ENCODE results near the gene AGAP1.

The AGAP1 gene

DNA sequence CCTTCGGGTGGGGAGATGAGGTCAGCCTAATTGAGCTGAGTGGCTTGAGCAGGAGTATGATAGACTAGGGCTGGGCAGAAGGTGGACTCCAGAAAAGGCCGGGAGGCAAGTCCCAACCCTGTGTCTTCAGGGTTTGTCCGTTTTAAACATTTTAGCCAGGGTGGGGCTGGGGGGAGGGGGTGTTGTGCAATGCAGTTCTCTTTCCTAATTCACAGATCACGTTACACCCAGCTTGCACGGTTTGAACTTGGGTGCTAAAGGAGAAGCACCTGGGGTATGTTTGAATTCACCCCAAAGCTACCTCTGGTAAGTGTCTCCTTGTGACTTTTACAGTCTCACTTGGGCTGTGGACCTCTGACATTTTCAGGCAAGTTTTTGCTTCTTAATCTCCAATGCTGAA, 233.3 kb downstream of the AGAP1 start:
- FAIRE-seq (no peak), DNase-seq (ENCODE audit: insufficient read length, low spot score) (no peak)
- no peak for TF ChIP-seq SPI1 (IDR thresholded peaks at IDR 0.05; ENCODE audit: low read depth, low read length)
- TF ChIP-seq PAX5 (IDR thresholded peaks at IDR 0.05; ENCODE audit: insufficient read depth, low read length, severe bottlenecking), result no peak
- no peak for TF ChIP-seq POLR2A (IDR thresholded peaks at IDR 0.05; ENCODE audit: low read depth, low read length)
- TF ChIP-seq POU2F2 (IDR thresholded peaks at IDR 0.05; ENCODE audit: low read depth, low read length), result no peak
- TF ChIP-seq POLR2AphosphoS5 (IDR thresholded peaks at IDR 0.05; ENCODE audit: low read depth, low read length), result no peak
- TF ChIP-seq TAF1 (IDR thresholded peaks at IDR 0.05; ENCODE audit: low read depth, low read length), result no peak

DNA sequence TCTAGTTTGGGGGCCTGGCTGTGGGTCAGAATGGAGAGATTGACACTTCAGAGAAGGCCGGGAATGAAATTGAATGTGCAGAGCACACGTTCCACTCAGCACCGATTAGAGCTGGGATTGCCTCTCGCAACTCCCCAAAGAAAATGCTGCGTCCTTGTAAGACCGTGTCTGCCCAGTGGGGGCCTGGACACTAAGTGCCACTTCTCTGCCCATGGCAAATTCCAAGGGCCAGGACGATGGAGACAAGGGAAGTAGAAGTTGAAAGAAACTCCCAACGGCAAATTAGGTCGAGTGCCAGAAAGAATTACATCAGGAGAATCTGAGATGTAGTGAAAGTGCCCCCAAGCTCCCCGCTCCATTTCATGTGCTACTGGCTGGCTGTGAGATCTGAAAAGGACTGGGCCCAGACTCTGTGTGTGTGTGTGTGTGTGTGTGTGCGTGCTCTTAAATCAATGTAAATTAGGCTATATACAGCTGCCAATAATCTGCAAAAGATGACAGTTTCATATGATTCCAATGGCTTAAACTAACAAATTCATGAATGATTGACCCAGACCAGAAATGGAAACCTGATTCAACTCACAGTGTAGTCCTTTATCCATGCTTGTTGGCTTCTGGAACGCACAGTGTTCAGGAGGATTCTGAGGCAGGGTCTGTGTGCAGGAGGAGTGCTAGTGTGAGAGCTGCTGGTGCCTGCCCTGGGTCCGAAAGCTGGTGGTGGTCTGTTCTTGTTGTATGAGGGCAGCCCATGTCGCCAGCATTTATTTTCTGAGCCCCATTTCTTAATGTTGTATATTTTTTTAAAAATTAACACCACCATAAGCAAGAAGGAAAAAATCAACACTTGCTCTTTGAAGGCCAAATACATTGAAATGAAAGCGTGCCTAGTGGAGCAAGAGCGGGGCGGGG, 234.3 kb downstream of the AGAP1 start:
- no peak for DNase-seq (ENCODE audit: insufficient read length, low spot score)
- TF ChIP-seq TAF1 (IDR thresholded peaks at IDR 0.05; ENCODE audit: low read depth, low read length) (no peak), POU2F2 (IDR thresholded peaks at IDR 0.05; ENCODE audit: low read depth, low read length) (no peak), PAX5 (IDR thresholded peaks at IDR 0.05; ENCODE audit: insufficient read depth, low read length, severe bottlenecking) (no peak), POLR2AphosphoS5 (IDR thresholded peaks at IDR 0.05; ENCODE audit: low read depth, low read length) (no peak), SPI1 (IDR thresholded peaks at IDR 0.05; ENCODE audit: low read depth, low read length) (no peak), POLR2A (IDR thresholded peaks at IDR 0.05; ENCODE audit: low read depth, low read length) (no peak)
- no peak for FAIRE-seq

DNA sequence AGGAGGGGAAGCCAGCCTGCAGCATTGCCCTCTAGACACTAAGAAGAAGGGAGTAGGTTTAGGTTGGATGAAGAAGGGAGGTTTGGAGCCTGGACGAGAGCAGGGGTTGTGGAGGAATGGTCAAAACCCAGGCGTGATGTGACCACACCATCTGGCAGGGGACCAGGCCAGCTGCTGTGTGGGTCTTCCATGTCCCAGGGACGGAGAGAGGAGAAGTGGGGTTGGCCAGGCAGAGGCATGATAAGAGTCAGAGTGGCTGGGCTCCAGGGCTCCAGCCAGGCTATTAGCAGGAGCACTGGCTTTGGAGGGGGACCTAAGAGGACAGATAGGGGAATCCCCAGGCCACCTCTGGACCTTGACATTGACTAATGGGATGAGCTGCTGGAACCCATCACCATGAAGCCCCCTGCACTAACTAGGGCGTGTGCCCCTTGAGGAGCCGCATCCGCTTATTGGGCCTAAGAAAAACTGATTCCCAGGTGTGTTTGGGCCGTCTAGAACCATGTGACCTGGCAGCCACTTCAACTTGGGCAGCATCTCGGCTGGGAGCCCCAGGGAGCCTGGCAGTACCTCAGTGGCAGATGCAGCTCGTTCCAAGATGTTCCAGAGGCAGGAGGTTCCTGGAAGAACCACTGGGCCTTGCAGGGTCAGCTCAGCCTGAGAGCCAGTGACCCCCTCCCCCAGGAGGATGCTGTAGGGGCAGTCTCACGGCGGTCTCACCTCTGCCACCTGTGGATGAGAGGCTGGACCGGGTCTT, 235.1 kb downstream of the AGAP1 start:
- DNase-seq (ENCODE audit: insufficient read length, low spot score) (no peak), FAIRE-seq (no peak)
- no peak for TF ChIP-seq POLR2AphosphoS5 (IDR thresholded peaks at IDR 0.05; ENCODE audit: low read depth, low read length)
- TF ChIP-seq SPI1 (IDR thresholded peaks at IDR 0.05; ENCODE audit: low read depth, low read length), result no peak
- TF ChIP-seq TAF1 (IDR thresholded peaks at IDR 0.05; ENCODE audit: low read depth, low read length), result no peak
- no peak for TF ChIP-seq POU2F2 (IDR thresholded peaks at IDR 0.05; ENCODE audit: low read depth, low read length)
- TF ChIP-seq POLR2A (IDR thresholded peaks at IDR 0.05; ENCODE audit: low read depth, low read length), result no peak
- no peak for TF ChIP-seq PAX5 (IDR thresholded peaks at IDR 0.05; ENCODE audit: insufficient read depth, low read length, severe bottlenecking)

DNA sequence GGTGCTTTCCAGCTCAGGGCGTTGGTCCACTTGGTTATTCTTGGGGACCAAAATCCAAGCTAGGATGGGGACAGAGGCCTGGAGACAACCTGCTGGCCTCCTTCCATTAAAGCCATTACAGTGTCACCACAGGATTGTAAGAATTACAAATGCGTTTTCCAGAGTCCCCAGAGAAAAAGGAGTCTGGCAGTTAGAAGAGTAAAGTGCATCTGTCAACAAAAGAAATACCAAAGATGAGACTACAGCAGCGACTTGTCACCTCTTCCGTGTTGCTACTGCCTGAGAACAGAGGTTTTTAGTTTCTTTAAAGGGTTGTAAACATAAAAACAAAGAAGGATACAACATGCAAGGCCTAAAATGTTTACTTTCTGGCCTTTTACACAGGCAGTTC, 235.7 kb downstream of the AGAP1 start:
- no peak for DNase-seq (ENCODE audit: insufficient read length, low spot score)
- no peak for TF ChIP-seq TAF1 (IDR thresholded peaks at IDR 0.05; ENCODE audit: low read depth, low read length)
- no peak for TF ChIP-seq POLR2AphosphoS5 (IDR thresholded peaks at IDR 0.05; ENCODE audit: low read depth, low read length)
- TF ChIP-seq PAX5 (IDR thresholded peaks at IDR 0.05; ENCODE audit: insufficient read depth, low read length, severe bottlenecking), result no peak
- TF ChIP-seq POU2F2 (IDR thresholded peaks at IDR 0.05; ENCODE audit: low read depth, low read length), result no peak
- no peak for TF ChIP-seq POLR2A (IDR thresholded peaks at IDR 0.05; ENCODE audit: low read depth, low read length)
- no peak for TF ChIP-seq SPI1 (IDR thresholded peaks at IDR 0.05; ENCODE audit: low read depth, low read length)
- no peak for FAIRE-seq

DNA sequence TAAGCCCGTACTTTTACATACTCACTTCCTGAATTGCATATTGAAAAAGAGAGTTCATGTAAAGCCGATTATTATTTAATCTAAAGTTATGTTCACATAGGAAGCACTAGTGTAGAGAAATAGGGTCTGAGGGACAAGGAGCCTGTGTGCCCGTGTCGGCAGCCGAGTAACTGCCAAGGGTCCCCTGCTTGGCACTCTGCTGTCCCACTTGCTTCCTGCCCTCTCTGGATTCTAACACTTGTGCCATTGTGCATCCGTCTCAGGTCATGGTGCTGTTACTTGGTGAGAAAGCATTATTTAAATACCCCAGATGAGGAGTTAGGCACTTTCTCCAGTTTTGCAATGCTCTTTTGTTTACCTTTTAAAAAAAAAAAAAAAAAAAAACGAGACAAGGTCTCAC, 236.3 kb downstream of the AGAP1 start:
- FAIRE-seq (no peak), DNase-seq (ENCODE audit: insufficient read length, low spot score) (no peak)
- no peak for TF ChIP-seq POLR2A (IDR thresholded peaks at IDR 0.05; ENCODE audit: low read depth, low read length)
- no peak for TF ChIP-seq TAF1 (IDR thresholded peaks at IDR 0.05; ENCODE audit: low read depth, low read length)
- no peak for TF ChIP-seq SPI1 (IDR thresholded peaks at IDR 0.05; ENCODE audit: low read depth, low read length)
- no peak for TF ChIP-seq POLR2AphosphoS5 (IDR thresholded peaks at IDR 0.05; ENCODE audit: low read depth, low read length)
- TF ChIP-seq PAX5 (IDR thresholded peaks at IDR 0.05; ENCODE audit: insufficient read depth, low read length, severe bottlenecking), result no peak
- no peak for TF ChIP-seq POU2F2 (IDR thresholded peaks at IDR 0.05; ENCODE audit: low read depth, low read length)

DNA sequence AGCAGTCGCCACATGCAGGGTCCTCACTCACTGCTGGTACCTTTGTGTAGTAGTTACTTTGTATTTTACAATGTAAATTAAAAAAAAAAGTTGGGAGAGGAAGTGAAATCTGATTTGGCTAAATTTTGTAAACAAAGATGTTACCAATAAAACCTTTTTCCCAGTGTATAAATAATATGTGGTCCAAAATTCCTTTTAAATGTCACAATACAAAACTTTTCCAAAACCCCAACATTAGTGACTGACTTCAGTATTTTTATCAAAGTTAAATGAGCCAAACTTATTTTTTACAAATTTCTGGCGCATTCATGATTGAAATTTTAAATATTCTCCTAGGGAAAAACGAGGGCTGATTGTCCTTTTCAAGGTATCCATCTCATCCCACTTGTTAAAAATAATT, 239.9 kb downstream of the AGAP1 start:
- no peak for FAIRE-seq
- DNase-seq (ENCODE audit: insufficient read length, low spot score), result no peak
- no peak for TF ChIP-seq SPI1 (IDR thresholded peaks at IDR 0.05; ENCODE audit: low read depth, low read length)
- TF ChIP-seq POLR2A (IDR thresholded peaks at IDR 0.05; ENCODE audit: low read depth, low read length), result no peak
- no peak for TF ChIP-seq POU2F2 (IDR thresholded peaks at IDR 0.05; ENCODE audit: low read depth, low read length)
- no peak for TF ChIP-seq TAF1 (IDR thresholded peaks at IDR 0.05; ENCODE audit: low read depth, low read length)
- TF ChIP-seq POLR2AphosphoS5 (IDR thresholded peaks at IDR 0.05; ENCODE audit: low read depth, low read length), result no peak
- no peak for TF ChIP-seq PAX5 (IDR thresholded peaks at IDR 0.05; ENCODE audit: insufficient read depth, low read length, severe bottlenecking)

DNA sequence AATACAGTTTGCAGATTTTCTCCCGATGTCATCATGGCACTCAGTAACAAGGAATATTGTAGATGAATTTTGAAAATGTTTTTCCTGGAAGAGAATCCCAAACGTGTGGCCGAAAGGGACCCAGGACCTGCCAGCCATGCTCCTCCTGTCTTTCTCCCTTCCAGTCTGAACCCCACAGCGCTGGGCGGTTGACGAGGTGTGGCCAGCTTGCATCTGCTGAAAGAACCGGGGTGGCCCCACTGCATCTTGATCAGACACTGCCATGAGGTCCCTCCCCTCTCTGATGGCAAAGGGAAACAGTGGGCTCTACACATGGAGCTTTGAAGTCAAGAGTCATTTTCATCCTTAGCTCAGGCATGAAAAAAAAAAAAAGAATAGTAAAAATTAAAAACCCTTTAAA, 240.3 kb downstream of the AGAP1 start:
- no peak for FAIRE-seq
- no peak for DNase-seq (ENCODE audit: insufficient read length, low spot score)
- TF ChIP-seq PAX5 (IDR thresholded peaks at IDR 0.05; ENCODE audit: insufficient read depth, low read length, severe bottlenecking), result no peak
- TF ChIP-seq SPI1 (IDR thresholded peaks at IDR 0.05; ENCODE audit: low read depth, low read length), result no peak
- no peak for TF ChIP-seq POLR2AphosphoS5 (IDR thresholded peaks at IDR 0.05; ENCODE audit: low read depth, low read length)
- TF ChIP-seq POU2F2 (IDR thresholded peaks at IDR 0.05; ENCODE audit: low read depth, low read length), result no peak
- no peak for TF ChIP-seq POLR2A (IDR thresholded peaks at IDR 0.05; ENCODE audit: low read depth, low read length)
- no peak for TF ChIP-seq TAF1 (IDR thresholded peaks at IDR 0.05; ENCODE audit: low read depth, low read length)

DNA sequence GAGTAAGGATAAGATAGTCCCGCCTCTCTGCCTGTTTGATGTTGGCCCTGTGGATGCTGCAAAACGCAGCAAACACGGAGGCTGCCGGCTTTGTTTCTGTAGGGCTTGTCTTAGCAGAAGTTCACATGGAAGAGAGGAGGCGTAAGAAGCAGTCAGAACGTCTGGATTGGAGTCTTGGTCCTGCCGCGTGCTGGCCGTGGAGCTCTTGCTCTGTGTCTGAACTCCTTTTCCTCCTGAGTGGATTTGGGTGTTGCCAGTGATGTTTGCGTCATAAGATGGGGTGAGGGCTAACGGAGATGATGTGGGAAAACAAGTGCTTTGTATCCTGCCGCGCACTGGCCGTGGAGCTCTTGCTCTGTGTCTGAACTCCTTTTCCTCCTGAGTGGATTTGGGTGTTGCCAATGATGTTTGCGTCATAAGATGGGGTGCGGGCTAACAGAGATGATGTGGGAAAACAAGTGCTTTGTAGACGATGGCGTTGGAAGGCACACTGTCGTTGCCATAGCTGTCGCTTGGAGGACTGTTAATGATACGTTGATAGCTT, 240.9 kb downstream of the AGAP1 start:
- no peak for DNase-seq (ENCODE audit: insufficient read length, low spot score)
- FAIRE-seq, result no peak
- TF ChIP-seq POLR2AphosphoS5 (IDR thresholded peaks at IDR 0.05; ENCODE audit: low read depth, low read length) (no peak), POLR2A (IDR thresholded peaks at IDR 0.05; ENCODE audit: low read depth, low read length) (no peak), SPI1 (IDR thresholded peaks at IDR 0.05; ENCODE audit: low read depth, low read length) (no peak), TAF1 (IDR thresholded peaks at IDR 0.05; ENCODE audit: low read depth, low read length) (no peak), PAX5 (IDR thresholded peaks at IDR 0.05; ENCODE audit: insufficient read depth, low read length, severe bottlenecking) (no peak), POU2F2 (IDR thresholded peaks at IDR 0.05; ENCODE audit: low read depth, low read length) (no peak)

DNA sequence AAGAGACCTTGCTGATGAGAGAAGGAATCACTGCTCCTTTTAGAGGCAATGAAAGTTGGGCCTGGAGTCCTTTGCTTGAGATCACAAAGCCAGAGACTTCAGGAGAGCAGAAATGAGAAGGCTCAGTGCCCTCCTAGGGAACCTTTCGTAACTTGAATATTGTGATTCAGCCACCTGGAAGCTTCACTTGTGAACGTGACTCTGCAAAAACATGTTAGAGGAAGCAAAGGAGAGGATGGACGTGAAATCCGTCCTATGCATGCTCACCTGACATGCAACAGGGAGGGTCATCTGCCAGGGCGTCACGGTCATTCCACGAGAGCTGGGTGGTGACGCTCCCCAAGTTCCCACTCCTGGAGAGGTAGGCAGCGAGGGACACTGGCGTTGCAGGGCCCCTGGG, 243.6 kb downstream of the AGAP1 start:
- FAIRE-seq (no peak), DNase-seq (ENCODE audit: insufficient read length, low spot score) (no peak)
- TF ChIP-seq SPI1 (IDR thresholded peaks at IDR 0.05; ENCODE audit: low read depth, low read length), result no peak
- TF ChIP-seq POU2F2 (IDR thresholded peaks at IDR 0.05; ENCODE audit: low read depth, low read length), result no peak
- no peak for TF ChIP-seq POLR2A (IDR thresholded peaks at IDR 0.05; ENCODE audit: low read depth, low read length)
- no peak for TF ChIP-seq TAF1 (IDR thresholded peaks at IDR 0.05; ENCODE audit: low read depth, low read length)
- TF ChIP-seq POLR2AphosphoS5 (IDR thresholded peaks at IDR 0.05; ENCODE audit: low read depth, low read length), result no peak
- no peak for TF ChIP-seq PAX5 (IDR thresholded peaks at IDR 0.05; ENCODE audit: insufficient read depth, low read length, severe bottlenecking)
